MV-4-11 (cell line): Measurements from ENCODE around the gene TLR1.
"Not testable (repeated sequence)": the region's sequence is repeated elsewhere in the genome, so short reads cannot be mapped to it uniquely, and the experiment has no call there.

ENCODE experiments used
- DNase-seq: peaks from one replicate; lab custom pipeline; 2025; lab: John Stamatoyannopoulos, UW

Gene TLR1

DNA sequence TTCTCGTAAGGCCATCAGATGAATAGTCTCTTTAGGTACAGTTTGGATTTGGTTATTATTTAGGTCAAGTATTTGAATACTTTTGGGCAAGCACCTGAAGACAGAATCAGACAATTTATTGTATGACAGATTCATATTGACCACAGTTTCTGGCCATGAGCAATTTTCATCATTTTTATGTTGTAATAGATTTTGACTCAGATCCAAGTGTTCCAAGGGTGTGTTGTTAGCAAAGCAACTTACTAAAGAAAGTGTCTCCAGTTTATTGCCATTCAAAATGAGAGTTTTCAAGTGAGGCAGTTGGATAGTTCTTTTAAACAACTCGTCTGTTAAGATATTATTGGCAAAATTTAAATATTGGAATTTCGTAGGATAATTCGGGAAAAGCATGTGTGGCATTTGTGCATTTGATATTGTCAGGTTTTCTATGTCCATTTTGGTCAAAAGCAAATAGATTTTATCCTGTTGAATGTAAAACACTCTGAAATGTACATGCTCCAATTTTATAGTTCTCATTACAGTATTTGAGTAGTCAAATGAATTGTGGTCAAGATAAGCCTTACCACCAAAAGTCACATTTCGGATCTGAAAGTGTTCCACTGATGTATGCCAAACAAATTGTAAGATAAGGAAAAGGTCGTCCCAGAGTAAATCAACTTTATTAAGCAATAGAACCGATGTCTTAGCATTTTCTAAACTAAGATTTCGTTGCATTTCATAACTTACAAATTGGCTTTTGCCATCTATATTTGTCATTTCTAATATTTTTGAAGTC is 30.2 kb downstream of the TLR1 start:
- peak; percentile 25 for DNase-seq

DNA sequence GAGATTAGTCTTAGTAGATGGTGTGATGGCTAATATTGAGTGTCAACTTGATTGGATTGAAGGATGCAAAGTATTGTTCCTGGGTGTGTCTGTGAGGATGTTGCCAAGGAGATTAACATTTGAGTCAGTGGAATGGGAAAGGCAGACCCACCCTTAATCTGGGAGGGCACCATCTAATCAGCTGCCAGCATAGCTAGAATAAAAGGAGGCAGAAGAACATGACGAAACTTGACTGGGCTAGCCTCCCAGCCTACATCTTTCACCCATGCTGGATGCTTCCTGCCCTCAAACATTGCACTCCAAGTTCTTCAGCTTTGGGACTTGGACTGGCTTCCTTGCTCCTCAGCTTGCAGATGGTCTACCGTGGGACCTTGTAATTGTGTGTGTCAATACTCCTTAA is 34.3 kb downstream of the TLR1 start:
- DNase-seq, result not testable (repeated sequence)

DNA sequence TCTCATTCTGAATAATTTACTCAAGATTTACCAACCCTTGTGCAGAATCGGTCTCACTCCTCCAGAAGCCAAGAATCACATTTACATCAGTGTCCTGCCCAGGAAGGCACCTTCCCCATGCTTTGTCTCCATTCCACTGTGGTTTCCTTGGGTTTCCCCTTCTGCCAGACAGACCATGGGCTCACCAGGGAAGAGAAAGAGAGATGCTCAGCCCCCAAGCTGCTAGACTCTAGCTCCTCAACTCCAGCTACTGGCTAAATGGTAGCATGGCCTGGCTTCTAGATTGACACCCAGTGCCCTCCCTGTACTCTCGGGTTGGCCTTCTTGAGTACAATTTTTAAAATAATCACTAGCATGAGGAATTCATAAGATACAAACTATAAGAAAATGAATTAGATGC is 34.7 kb downstream of the TLR1 start:
- DNase-seq, result no peak

DNA sequence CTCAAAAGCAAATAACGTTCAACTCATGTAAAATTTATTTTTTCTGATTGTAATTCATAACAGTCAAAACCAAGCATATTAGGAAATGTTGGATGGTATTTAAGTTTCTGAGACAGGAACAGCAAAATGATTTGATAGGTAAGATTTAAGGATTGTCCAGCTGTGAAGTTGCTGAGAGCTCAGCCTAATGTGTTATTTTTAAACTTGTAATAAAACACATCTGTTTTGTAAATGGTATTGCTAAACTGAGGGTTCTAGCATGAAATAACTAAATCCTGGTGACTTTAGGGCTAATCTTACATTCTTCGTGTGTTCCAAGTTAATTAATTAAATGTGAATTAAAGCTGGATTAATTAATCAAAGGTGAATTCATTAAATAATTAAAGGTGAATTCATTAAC is 35.1 kb downstream of the TLR1 start:
- DNase-seq, result no peak

DNA sequence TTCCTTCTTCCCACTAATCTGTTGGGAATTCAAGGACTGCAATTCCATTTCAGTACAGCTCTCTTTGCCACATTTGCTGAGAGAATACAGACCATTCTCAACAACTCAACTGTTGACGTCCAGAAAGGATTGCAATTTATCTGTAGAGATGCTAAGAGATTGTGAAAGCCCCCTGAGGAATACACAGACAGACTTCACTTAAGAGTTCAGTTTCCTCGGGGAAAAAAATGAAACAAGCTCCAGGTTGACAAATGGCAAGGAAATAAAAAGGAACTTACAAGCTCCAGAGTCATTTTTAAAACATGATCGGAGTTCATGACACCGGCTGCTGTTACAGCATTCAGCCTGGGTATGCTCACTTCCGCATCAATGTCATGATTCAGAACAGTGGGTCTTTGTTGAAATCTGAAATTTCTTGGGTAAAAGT is 35.6 kb downstream of the TLR1 start:
- peak; percentile 80 for DNase-seq

DNA sequence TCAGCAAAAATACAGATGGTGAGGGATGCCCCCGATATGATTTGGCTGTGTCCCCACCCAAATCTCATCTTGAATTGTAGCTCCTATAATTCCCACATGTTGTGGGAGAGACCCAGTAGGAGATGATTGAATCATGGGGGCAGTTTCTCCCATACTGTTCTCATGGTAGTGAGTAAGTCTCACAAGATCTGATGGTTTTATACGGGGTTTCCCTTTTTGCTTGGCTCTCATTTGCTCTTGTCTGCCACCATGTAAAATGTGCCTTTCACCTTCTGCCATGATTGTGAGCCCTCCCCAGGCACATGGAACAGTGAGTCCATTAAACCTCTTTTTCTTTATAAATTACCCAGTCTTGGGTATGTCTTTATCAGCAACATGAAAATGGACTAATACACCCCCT is 37.7 kb downstream of the TLR1 start:
- DNase-seq, result not testable (repeated sequence)

DNA sequence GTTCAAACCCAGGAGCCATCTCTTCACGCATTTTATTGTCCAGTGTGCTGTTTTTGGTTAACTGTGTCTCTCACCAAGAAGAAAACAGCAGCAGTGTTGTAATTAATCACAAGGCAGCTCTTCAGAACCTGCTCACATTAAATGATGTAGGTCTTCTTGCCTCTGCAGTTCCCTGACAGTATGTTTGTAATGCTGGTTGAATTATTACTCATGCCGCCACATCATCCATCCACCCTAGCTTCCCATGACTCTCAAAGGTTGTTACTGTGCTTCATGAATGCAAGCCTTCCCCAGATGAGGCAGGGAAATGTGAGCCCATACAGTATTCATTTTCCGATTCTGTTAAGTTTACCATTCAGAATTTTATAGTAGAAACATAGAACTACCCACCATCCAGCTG is 39.2 kb downstream of the TLR1 start:
- DNase-seq, result no peak

DNA sequence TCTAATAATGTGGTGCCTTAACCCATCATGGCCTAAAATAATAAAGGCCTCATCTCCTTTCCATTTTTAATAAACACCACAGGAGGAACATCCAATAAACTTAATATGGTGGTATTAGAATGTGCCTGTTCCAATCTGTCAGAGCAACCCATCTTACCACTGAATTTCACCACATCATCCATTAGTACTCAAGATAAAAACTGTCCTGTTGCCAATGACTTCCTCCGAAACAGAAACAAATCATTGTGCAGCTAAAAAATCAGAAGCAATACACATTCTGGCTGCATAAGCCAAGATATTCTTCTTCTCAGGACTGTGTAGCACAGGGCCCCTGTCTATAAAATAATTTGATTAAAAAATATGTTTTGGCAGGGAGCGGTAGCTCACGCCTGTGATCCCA is 40.3 kb downstream of the TLR1 start:
- DNase-seq, result peak; percentile 39

DNA sequence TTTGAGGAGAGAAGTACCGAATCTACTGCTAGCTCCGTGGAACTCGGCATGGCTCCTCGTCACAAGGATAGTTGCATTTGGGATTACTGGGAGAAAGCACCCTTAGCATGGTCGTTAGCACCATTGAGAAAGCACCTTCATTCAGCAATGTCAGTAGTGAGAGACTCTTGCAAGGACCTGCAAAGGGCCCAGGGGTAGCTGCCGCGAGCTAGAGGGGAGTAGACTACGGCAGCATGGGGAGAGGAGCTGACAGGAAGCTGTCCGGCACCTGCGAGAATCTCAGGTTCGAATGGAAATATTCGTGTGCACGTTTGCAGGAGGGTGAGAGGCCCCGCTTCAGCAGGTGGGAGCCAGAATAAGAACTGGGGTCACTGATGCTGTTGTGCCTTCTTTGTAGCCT is 42.0 kb downstream of the TLR1 start:
- no peak for DNase-seq

DNA sequence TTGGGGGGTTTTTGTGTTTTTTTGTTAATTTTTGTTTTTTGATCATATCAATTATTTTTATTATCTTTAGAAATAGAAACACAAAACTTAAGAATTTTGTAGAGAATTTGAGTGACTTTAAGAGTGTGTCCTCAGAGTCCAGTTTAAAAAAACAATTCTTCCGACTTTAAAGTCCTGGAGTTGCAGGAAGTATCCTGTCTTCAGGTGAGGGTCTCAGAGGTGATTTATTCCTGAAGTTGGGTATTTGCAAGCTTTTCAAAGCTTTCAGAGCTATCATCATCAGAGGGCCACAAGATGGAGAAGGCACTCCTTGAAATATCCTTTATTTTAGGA is 44.8 kb downstream of the TLR1 start:
- no peak for DNase-seq

DNA sequence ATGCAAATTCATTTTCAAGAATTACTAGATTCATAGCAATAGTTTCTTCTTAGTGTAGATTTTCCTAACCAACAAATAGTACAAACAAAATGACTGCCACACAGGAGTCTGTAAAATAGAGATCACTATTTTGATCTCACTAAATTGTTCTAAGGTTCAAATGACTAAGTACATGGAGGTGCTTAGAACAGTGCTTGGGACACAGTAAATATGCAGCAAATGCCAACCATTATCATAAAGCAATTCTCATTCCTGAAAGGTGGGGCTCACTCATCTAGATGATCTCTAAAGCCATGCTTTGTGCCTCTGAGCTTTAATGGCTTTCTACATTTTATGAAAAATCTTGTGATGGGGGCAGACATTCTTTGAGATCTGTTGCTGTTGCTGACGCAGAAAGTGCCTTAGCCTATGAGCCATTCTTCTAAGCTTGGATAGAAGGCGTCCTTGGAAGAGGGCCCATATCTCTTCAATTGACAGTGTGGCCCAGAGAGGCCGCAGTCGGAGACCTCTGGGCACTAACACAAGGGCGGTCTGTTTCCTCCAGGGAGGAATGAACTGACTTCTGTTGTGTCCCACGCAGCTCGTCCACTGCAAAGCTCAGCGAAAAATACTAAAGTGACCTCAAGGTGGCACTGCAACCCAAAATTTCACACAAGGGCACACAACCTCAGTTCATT is 45.3 kb downstream of the TLR1 start:
- DNase-seq, result peak; percentile 52

DNA sequence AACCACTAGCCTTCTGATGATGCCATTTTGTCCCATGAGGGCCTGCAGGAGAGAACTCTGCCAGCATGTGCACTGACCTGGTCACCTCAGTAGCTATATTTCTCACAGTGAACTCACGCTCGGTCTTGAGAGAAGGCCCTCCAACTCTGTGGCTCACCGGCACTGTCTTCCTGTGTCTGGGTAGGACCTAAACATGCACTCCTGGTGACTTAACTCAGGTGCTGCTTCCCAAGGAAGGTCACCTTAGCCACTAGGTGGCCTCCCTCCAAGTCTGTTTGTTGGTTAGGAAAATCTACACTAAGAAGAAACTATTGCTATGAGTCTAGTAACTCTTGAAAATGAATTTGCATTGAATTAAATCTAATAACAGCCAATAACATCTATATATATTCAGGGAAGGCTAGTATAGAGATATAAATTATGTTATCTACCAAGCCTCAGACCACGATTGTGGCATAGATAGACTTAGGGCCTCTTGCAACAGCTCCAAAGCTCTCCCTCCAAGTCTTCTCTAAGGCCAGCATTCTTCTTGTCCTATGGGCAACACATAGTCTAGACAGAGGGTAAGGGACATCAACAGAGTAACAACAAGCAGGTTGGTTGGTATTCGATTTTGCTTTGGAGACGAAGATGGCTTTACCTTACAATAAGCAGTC is 46.5 kb downstream of the TLR1 start:
- DNase-seq, result no peak

DNA sequence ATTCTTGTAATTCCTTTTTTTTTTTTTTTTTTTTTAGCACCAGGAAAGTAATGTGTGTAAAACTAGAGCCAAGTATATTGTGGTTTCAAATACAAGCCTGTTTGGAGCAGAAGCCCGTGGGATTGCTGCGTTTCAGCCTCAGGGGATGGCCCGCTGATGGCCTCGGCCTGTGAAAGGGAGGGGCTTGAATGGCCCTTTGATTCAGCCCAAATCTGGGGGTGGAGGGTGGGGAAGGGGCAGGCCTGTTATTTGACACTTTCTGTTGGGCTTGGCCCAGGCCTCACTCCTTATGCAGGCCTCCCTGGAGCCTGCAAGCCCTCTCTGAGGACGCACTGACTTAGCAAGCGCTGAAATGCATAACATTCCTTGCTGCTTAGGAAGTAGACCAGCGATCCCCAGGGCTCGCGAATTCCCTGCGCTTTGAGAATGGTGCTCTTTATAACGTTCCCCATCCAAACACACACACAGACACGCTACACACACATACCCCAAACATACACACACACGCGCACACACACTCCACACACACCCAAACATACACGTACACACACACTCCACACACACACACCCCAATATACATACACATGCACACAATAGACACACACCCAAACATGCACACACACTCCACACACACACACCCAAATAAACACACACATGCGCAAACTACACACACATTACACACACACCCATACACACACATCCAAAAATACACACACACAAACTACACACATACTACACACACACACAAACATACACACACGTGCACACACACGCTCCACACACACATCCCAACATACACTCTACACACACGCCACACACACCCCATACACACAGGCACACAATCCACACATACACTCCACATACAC is 51.4 kb downstream of the TLR1 start:
- DNase-seq, result no peak

DNA sequence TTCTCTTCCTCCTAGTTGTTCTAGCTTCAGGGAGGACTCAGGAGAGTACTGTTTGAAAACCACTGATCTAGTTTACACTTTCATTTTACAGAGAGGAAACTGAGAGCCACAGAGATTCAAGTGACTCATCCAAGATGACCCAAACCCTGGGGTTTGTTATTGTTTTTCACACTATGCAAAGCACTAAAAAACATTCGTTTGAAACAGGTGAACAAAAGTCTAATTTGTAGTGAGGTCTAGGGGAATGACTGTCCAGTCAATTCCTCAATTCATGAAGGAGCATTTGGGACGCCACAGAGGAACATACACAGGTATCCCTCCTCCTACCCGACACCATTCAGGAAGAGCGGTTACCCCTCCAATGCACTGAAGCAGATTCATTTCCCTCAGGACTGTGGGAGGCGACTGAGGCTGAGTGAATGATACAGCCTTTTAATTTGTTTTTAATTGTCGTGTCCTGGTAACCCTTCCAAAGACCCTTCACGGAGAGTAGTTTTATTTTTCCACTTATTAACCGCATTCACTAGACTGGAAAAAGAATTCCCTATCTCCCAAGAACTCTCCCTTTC is 52.1 kb downstream of the TLR1 start:
- peak; percentile 59 for DNase-seq

DNA sequence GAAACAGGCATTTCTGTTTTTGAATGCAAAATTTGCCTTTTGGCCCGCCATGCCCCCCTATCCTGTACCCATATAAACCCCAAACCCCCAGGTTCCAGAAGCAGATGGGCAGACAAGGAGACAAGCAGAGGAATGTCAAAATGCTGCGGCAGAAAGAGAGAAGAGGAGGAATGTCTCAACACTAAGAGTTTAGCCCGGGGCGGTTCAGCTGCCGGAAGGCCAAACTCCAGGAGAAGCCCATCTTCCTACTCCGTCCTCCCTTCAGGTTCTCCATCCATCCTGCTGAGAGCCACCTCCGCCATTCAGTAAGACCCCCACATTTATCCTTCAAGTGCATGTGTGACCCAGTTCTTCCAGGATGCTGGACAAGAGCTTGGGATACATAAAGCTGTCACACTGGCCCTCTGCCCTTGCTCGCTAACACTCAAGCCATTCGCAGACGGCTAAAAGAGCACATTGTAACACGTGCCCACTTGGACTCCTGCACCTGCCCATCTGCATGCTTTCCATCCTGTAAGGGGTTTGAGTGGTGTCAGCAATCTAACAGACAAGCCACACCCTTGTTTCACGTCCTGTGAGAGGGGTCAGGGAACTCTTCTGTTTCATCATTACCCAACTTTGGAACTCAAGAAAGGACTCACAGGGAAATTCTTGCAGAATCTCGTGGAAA is 53.1 kb downstream of the TLR1 start:
- no peak for DNase-seq

DNA sequence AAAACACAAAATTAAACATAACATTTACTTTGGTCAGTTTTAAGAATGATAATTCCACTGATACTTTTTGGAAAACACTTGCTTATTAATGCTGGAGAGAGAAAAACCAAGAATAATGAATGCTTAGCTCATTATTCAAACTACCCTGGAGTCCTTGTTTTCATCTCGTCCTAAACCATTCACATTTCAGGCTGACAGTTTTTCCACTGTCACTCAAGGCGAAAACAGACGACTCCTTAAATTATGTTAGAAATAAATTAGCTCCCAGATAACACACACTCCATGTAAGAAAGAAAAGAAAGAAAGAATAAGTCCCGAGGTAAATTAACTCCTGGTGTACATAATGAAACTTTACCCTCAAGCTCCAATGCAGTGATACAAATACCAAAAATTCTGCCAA is 55.3 kb downstream of the TLR1 start:
- no peak for DNase-seq

DNA sequence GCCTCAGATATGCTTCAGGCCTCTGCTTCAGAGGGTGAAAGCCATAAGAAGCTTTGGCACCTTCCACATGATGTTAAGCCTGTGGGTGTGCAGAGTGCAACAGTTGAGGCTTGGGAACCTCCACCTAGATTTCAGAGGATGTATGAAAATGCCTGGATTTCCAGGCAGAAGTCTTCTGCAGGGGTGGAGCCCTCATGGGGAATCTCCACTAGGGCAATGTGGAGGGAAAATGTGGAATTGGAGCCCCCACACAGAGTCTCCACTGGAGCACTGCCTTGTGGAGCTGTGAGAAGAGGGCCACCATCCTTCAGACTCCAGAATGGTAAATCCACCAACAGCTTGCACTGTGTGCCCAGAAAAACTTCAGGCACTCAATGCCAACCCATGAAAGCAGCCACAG is 57.0 kb downstream of the TLR1 start:
- DNase-seq, result no peak
